Neutrophil (primary cell): Measurements from ENCODE around the gene EPB41L4A.
"Not testable (repeated sequence)": the region's sequence is repeated elsewhere in the genome, so short reads cannot be mapped to it uniquely, and the experiment has no call there.

Experiments used
- H3K27ac ChIP-seq: fragments of 200-600 bp; sonication (generic); 2 replicates; pipeline ENCODE4 v1.5.1; 2016; ENCODE audit warnings: mild to moderate bottlenecking, moderate library complexity
- H3K27me3 ChIP-seq: fragments of 200-600 bp; sonication (generic); 2 replicates; pipeline ENCODE4 v1.6.0; 2016; ENCODE audit warnings: mild to moderate bottlenecking
- H3K36me3 ChIP-seq: fragments of 200-600 bp; sonication (generic); 2 replicates; pipeline ENCODE4 v1.5.1; 2017
- H3K4me1 ChIP-seq, 2 experiments: fragments of 200-600 bp in 1 of 2; sonication (generic) in 1 of 2; 1 replicate in 1 of 2; 2 replicates in 1 of 2; pipeline versions ENCODE4 v1.5.1 to v1.6.1; 2013 to 2016; ENCODE audit warnings: low read depth in 1 of 2, low read length in 1 of 2, mild to moderate bottlenecking in 1 of 2, moderate library complexity in 1 of 2; ENCODE audit not compliant: control insufficient read depth in 1 of 2, insufficient read depth in 1 of 2
- H3K4me3 ChIP-seq, 2 experiments: fragments of 200-600 bp in 1 of 2; sonication (generic) in 1 of 2; 1 replicate in 1 of 2; 2 replicates in 1 of 2; pipeline ENCODE4 v1.5.1; 2013 to 2016; ENCODE audit warnings: low read depth in 1 of 2, low read length in 1 of 2, mild to moderate bottlenecking in 1 of 2, moderate library complexity in 1 of 2
- H3K9me3 ChIP-seq: fragments of 200-600 bp; sonication (generic); 2 replicates; pipeline ENCODE4 v1.5.1; 2016
- CTCF ChIP-seq: fragments of 200-600 bp; sonication (generic); IDR thresholded peaks from 2 replicates; pipeline ENCODE4 v1.5.1; 2016; ENCODE audit warnings: antibody characterized with exemption

EPB41L4A gene, protein sequence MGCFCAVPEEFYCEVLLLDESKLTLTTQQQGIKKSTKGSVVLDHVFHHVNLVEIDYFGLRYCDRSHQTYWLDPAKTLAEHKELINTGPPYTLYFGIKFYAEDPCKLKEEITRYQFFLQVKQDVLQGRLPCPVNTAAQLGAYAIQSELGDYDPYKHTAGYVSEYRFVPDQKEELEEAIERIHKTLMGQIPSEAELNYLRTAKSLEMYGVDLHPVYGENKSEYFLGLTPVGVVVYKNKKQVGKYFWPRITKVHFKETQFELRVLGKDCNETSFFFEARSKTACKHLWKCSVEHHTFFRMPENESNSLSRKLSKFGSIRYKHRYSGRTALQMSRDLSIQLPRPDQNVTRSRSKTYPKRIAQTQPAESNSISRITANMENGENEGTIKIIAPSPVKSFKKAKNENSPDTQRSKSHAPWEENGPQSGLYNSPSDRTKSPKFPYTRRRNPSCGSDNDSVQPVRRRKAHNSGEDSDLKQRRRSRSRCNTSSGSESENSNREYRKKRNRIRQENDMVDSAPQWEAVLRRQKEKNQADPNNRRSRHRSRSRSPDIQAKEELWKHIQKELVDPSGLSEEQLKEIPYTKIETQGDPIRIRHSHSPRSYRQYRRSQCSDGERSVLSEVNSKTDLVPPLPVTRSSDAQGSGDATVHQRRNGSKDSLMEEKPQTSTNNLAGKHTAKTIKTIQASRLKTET

DNA sequence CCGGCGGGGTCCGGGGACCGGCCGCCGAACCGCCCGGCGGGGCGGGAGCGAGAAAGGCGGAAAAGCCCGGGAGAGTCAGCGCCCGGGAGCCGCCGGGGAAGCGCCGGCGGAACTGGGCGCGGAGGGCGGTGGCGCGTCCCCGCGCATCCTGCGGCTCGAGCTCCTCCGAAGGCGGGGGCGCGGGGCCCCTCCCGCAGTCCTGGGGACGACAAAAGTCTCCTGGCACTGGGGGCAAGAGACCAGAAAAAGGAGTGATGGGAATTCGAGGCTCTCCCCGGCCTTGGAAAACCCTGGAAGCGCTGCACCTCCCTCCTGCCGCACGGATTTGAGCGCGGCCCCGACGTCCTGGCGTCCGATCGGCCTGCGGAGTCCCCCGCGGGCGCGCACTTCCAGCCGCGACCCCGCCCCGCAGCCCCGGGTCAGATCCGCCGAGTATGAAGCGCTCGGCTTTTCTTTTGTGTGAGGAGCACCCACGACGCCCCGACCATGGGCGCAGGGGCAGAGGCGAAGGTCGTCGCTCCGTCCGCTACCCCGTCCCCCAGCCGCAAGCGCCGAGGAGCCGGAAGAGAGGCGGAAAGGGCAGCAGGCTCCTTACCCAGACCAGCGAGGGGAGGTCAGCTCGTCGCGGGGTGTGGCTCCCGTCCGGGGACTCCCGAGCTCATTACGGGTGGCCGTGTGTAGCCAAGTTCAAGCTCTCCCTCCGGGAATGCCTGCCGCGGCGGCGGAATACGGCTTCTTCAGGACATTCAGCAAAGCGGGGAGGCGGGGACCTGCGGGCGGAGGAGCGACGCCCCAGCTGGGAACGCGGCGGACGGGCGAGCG is at the start of gene EPB41L4A:
Gene EPB41L4A (minus strand): TSS at position 114 of the 822 bp plus-strand sequence. CDS start 238 bp downstream, outside the sequence.
- H3K27ac ChIP-seq = no peak within 1 kb of the TSS
- no peak for TF ChIP-seq CTCF
- peaks cover 3 to 14% of the 10 kb centered on the region in 2 experiments for H3K4me1 ChIP-seq
- H3K4me3 ChIP-seq = peak within 1 kb of the TSS in 1 of 2 experiments; percentile 37
- H3K27me3 ChIP-seq = peaks cover 100% of the 10 kb centered on the region
- no peaks in the 10 kb centered on the region for H3K36me3 ChIP-seq
- H3K9me3 ChIP-seq = no peaks in the 10 kb centered on the region

- H3K27ac ChIP-seq = no peak overlapping the region
- no peak overlapping the region for H3K4me3 ChIP-seq
- H3K4me1 ChIP-seq = no peaks in the 10 kb centered on the region
- no peaks in the 10 kb centered on the region for H3K27me3 ChIP-seq
- no peaks in the 10 kb centered on the region for H3K9me3 ChIP-seq
- no peaks in the 10 kb centered on the region for H3K36me3 ChIP-seq
- no peak for TF ChIP-seq CTCF
Observed at GRCh38 chr5:112467485-112467884, 48.4 kb upstream of the EPB41L4A start.

DNA sequence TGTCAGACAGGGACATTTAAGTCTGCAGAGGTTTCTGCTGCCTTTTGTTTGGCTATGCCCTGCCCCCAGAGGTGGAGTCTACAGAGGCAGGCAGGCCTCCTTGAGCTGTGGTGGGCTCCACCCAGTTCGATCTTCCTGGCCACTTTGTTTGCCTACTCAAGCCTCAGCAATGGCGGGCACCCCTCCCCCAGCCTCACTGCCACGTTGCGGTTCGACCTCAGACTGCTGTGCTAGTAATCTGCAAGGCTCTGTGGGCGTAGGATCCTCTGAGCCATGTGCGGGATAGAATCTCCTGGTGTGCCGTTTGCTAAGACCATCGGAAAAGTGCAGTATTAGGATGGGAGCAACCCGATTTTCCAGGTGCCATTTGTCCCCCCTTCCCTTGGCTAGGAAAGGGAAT is 47.2 kb upstream of the EPB41L4A start:
- H3K4me3 ChIP-seq, H3K27ac ChIP-seq, H3K4me1 ChIP-seq, H3K36me3 ChIP-seq, H3K27me3 ChIP-seq, H3K9me3 ChIP-seq: not testable (repeated sequence)

GRCh38 chr5:112447187-112447760 is 28.2 kb upstream of the EPB41L4A start:
- not testable (repeated sequence) for H3K27ac ChIP-seq, H3K27me3 ChIP-seq, H3K36me3 ChIP-seq, H3K4me3 ChIP-seq, H3K9me3 ChIP-seq, H3K4me1 ChIP-seq

GRCh38 chr5:112445626-112446350 is 26.7 kb upstream of the EPB41L4A start:
- no peak overlapping the region for H3K27ac ChIP-seq
- no peaks in the 10 kb centered on the region for H3K9me3 ChIP-seq
- no peak for TF ChIP-seq CTCF
- no peaks in the 10 kb centered on the region for H3K4me1 ChIP-seq
- no peak overlapping the region for H3K4me3 ChIP-seq
- H3K27me3 ChIP-seq = no peaks in the 10 kb centered on the region
- no peaks in the 10 kb centered on the region for H3K36me3 ChIP-seq

DNA sequence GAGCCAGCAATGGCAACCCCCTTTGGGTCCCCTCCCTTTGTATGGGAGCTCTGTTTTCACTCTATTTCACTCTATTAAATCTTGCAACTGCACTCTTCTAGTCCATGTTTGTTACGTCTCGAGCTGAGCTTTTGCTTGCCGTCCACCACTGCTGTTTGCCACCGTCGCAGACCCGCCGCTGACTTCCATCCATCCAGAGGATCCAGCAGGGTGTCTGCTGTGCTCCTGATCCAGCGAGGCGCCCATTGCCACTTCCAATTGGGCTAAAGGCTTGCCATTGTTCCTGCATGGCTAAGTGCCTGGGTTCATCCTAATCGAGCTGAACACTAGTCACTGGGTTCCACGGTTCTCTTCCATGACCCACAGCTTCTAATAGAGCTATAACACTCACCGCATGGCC is 24.9 kb upstream of the EPB41L4A start:
- not testable (repeated sequence) for H3K27ac ChIP-seq, H3K9me3 ChIP-seq, H3K4me1 ChIP-seq, H3K4me3 ChIP-seq, H3K27me3 ChIP-seq, H3K36me3 ChIP-seq
